Activated CD4-positive, alpha-beta T cell treated with anti-CD3 and anti-CD28 coated beads, Interleukin-2, Interleukin-6, amounts not matched to agents 100 ng/mL and 50 ng/mL, durations not matched to agents 16 hours and 8 hours (primary cell): Measurements from ENCODE around the gene APOOL.

ENCODE experiments used
- DNase-seq: peaks from one replicate; pipeline ENCODE4 v3.0.0-alpha.2; 2020

APOOL gene

GRCh38 chrX:85084770-85085393 is 81.2 kb downstream of the APOOL start:
- peak; percentile 42 for DNase-seq

GRCh38 chrX:85089321-85089840 is 85.7 kb downstream of the APOOL start:
- DNase-seq = no peak

GRCh38 chrX:85107407-85107806 is 103.7 kb downstream of the APOOL start:
- no peak for DNase-seq

GRCh38 chrX:85108165-85108564 is 104.5 kb downstream of the APOOL start:
- DNase-seq = no peak

- DNase-seq = peak; percentile 36
These were observed 105.6 kb downstream of the APOOL start for GRCh38 chrX:85109235-85109634.

GRCh38 chrX:85111347-85111746 is 107.7 kb downstream of the APOOL start:
- DNase-seq = peak; percentile 18

GRCh38 chrX:85112293-85112692 is 108.6 kb downstream of the APOOL start:
- no peak for DNase-seq

GRCh38 chrX:85113746-85114145 is 110.1 kb downstream of the APOOL start:
- no peak for DNase-seq

- DNase-seq = no peak
These were observed 110.5 kb downstream of the APOOL start for GRCh38 chrX:85114171-85114570.

- no peak for DNase-seq
These were observed 111.1 kb downstream of the APOOL start for GRCh38 chrX:85114776-85115175.

GRCh38 chrX:85115252-85115651 is 111.6 kb downstream of the APOOL start:
- DNase-seq = no peak

- DNase-seq = no peak
These were observed 132.7 kb downstream of the APOOL start for GRCh38 chrX:85136409-85136808.

- no peak for DNase-seq
These were observed 135.7 kb downstream of the APOOL start for GRCh38 chrX:85139422-85139821.

GRCh38 chrX:85140964-85141363 is 137.3 kb downstream of the APOOL start:
- no peak for DNase-seq
